Right lobe of liver (tissue), 4 donors: Measurements from ENCODE around the gene PACS2.
"Not testable (repeated sequence)": the region's sequence is repeated elsewhere in the genome, so short reads cannot be mapped to it uniquely, and the experiment has no call there.

Experiments used
- POLR2A ChIP-seq: fragments of 450-650 bp; IDR thresholded peaks from one replicate; pipeline ENCODE4 v1.6.1; 2017; ENCODE audit warnings: antibody characterized with exemption, mild to moderate bottlenecking
- TF ChIP-seq, protein P1 (sequence below), 4 donors: fragments of 200-600 bp in 3 of 4; fragments of 450-650 bp in 1 of 4; IDR thresholded peaks; one replicate each; pipeline versions ENCODE4 v1.5.1 to v1.8.0; 2016 to 2022; ENCODE audit warnings: antibody characterized with exemption in 4 of 4, mild to moderate bottlenecking in 2 of 4
- donor health status: DM: no; HTN: no; CAD: no.
- donor health status: DM: no; HTN: no; CAD: no.
- donor health status: DM: no; HTN: yes; CAD: no.

DNA sequence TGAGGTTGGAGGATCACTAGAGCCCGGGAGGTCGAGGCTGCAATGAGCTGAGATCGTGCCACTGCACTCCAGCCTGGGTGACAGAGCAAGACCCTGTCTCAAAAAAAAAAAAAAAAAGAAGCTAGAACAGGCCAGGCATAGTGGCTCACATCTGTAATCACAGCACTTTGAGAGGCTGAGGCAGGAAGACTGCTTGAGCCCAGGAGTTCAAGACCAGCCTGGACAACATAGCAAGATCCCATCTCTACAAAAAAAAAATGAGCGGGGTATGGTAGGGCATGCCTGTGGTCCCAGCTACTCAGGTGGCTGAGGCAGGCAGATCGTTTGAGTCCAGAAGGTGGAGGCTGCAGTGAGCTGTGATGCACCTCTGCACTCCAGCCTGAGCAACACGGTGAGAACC lies 25.6 kb upstream of the PACS2 start:
- TF ChIP-seq, protein P1, sequence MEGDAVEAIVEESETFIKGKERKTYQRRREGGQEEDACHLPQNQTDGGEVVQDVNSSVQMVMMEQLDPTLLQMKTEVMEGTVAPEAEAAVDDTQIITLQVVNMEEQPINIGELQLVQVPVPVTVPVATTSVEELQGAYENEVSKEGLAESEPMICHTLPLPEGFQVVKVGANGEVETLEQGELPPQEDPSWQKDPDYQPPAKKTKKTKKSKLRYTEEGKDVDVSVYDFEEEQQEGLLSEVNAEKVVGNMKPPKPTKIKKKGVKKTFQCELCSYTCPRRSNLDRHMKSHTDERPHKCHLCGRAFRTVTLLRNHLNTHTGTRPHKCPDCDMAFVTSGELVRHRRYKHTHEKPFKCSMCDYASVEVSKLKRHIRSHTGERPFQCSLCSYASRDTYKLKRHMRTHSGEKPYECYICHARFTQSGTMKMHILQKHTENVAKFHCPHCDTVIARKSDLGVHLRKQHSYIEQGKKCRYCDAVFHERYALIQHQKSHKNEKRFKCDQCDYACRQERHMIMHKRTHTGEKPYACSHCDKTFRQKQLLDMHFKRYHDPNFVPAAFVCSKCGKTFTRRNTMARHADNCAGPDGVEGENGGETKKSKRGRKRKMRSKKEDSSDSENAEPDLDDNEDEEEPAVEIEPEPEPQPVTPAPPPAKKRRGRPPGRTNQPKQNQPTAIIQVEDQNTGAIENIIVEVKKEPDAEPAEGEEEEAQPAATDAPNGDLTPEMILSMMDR (IDR thresholded peaks at IDR 0.05) = not testable (repeated sequence)
- not testable (repeated sequence) for TF ChIP-seq POLR2A
